Testis (tissue), 2 donors: ENCODE data around the gene MMP26.

Experiments used
- POLR2A ChIP-seq: fragments of 450-650 bp; IDR thresholded peaks from one replicate; pipeline ENCODE4 v1.6.1; 2017; ENCODE audit warnings: antibody characterized with exemption, mild to moderate bottlenecking, moderate library complexity
- TF ChIP-seq, protein P1 (sequence below), 3 experiments: fragments of 450-650 bp in 2 of 3; fragments of 200-600 bp in 1 of 3; sonication (generic) in 1 of 3; IDR thresholded peaks; one replicate each; pipeline ENCODE4 v1.5.1; 2016 to 2019; ENCODE audit warnings: antibody characterized with exemption in 3 of 3, mild to moderate bottlenecking in 2 of 3, moderate library complexity in 1 of 3

DNA sequence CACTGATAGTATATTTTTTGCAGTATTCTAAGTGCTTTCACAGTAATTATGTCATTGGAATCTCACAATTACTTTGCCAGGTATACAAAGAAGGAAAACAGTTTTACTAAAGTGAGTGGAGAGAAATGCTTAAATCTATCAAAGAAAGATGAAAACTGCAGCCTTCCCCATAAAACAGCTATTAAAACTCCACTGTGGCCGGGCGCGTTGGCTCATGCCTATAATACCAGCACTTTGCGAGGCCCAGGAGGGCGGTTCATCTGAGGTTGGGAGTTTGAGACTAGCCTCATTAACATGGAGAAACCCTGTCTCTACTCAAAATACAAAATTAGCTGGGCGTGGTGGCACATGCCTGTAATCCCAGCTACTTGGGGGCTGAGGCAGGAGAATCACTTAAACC lies 41.7 kb upstream of the MMP26 start:
- TF ChIP-seq, protein P1, sequence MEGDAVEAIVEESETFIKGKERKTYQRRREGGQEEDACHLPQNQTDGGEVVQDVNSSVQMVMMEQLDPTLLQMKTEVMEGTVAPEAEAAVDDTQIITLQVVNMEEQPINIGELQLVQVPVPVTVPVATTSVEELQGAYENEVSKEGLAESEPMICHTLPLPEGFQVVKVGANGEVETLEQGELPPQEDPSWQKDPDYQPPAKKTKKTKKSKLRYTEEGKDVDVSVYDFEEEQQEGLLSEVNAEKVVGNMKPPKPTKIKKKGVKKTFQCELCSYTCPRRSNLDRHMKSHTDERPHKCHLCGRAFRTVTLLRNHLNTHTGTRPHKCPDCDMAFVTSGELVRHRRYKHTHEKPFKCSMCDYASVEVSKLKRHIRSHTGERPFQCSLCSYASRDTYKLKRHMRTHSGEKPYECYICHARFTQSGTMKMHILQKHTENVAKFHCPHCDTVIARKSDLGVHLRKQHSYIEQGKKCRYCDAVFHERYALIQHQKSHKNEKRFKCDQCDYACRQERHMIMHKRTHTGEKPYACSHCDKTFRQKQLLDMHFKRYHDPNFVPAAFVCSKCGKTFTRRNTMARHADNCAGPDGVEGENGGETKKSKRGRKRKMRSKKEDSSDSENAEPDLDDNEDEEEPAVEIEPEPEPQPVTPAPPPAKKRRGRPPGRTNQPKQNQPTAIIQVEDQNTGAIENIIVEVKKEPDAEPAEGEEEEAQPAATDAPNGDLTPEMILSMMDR (IDR thresholded peaks at IDR 0.05) = no peak
- TF ChIP-seq POLR2A = no peak
